IMR-90 (cell line): Measurements from ENCODE around the gene IER5L. TPM values are rescaled to one million over a fixed set of nuclear protein-coding genes. Genes with fewer than 3 reads are reported as not detected.

Experiments
- ATAC-seq: fragments of 200-7000 bp; cut with Tn5 transposase; 2 replicates; pipeline ENCODE4 v1.9.1; 2020; ENCODE audit warnings: low read depth, mild to moderate bottlenecking, moderate library complexity
- BruUV-seq: library from RNA; stranded (reverse); fragments of 400-500 nt; replicated peaks from 2 replicates; lab custom pipeline; 2021; lab: Mats Ljungman, UMichigan
- CTCF ChIA-PET: fragments of 300-600 bp; formaldehyde crosslinking; extraction: SDS; loops from one replicate; lab custom pipeline; 2021; ENCODE audit warnings: antibody characterized with exemption; lab: Yijun Ruan, JAX
- POLR2A ChIA-PET: fragments of 300-600 bp; sonication (Branson Sonifier 250); formaldehyde crosslinking; loops from one replicate; lab custom pipeline; 2022; ENCODE audit warnings: antibody characterized with exemption; ENCODE audit not compliant: unreplicated experiment; lab: Charles Lee
- DNase-seq: peaks from one replicate; pipeline ENCODE4 v3.0.0; 2013
- H2AFZ ChIP-seq: replicated peaks from 2 replicates; pipeline ENCODE3; 2013; ENCODE audit warnings: low read length, mild to moderate bottlenecking; ENCODE audit not compliant: poor library complexity
- H2AK5ac ChIP-seq: 2 replicates; pipeline ENCODE4 v1.6.1; 2013; ENCODE audit warnings: low read depth, low read length, inconsistent platforms
- H2AK9ac ChIP-seq: replicated peaks from 2 replicates; pipeline ENCODE3; 2013; ENCODE audit warnings: mild to moderate bottlenecking, low read depth, low read length, moderate library complexity; ENCODE audit not compliant: poor library complexity
- H2BK120ac ChIP-seq: 2 replicates; pipeline ENCODE4 v1.6.1; 2013; ENCODE audit warnings: low read depth, low read length, inconsistent platforms
- H2BK15ac ChIP-seq: 3 replicates; pipeline ENCODE4 v1.6.1; 2013; ENCODE audit warnings: low read depth, low read length, inconsistent platforms
- H2BK20ac ChIP-seq: 2 replicates; pipeline ENCODE4 v1.6.1; 2013; ENCODE audit warnings: low read depth, mild to moderate bottlenecking, inconsistent platforms, low read length, moderate library complexity
- H2BK5ac ChIP-seq: 2 replicates; pipeline ENCODE4 v1.6.1; 2013; ENCODE audit warnings: mild to moderate bottlenecking, low read depth, low read length, inconsistent platforms; ENCODE audit not compliant: poor library complexity, severe bottlenecking
- H3K14ac ChIP-seq: replicated peaks from 2 replicates; pipeline ENCODE4 v1.6.1; 2013; ENCODE audit warnings: low read depth, low read length, inconsistent platforms
- H3K18ac ChIP-seq: 2 replicates; pipeline ENCODE4 v1.6.1; 2013; ENCODE audit warnings: low read depth, low read length, control low read depth
- H3K23ac ChIP-seq: 2 replicates; pipeline ENCODE4 v1.6.1; 2013; ENCODE audit warnings: low read depth, low read length, inconsistent platforms
- H3K27ac ChIP-seq: 2 replicates; pipeline ENCODE4 v1.5.1; 2013; ENCODE audit warnings: mild to moderate bottlenecking, control low read depth, low read length; ENCODE audit not compliant: insufficient read depth
- H3K27me3 ChIP-seq: 2 replicates; pipeline ENCODE4 v1.6.1; 2013; ENCODE audit warnings: low read length; ENCODE audit not compliant: control insufficient read depth, insufficient read depth
- H3K36me3 ChIP-seq: 2 replicates; pipeline ENCODE4 v1.6.1; 2013; ENCODE audit warnings: low read length, mixed read lengths; ENCODE audit not compliant: control insufficient read depth, insufficient read depth
- H3K4ac ChIP-seq: 2 replicates; pipeline ENCODE4 v1.6.1; 2013; ENCODE audit warnings: low read depth, low read length, inconsistent platforms
- H3K4me1 ChIP-seq: 2 replicates; pipeline ENCODE4 v1.6.1; 2013; ENCODE audit warnings: low read length, mixed read lengths; ENCODE audit not compliant: control insufficient read depth, insufficient read depth
- H3K4me2 ChIP-seq: 2 replicates; pipeline ENCODE4 v1.6.1; 2013; ENCODE audit warnings: low read depth, mild to moderate bottlenecking, control low read depth, low read length, moderate library complexity
- H3K4me3 ChIP-seq: 2 replicates; pipeline ENCODE4 v1.5.1; 2013; ENCODE audit warnings: low read depth, mild to moderate bottlenecking, control low read depth, low read length, moderate library complexity; ENCODE audit not compliant: insufficient read depth
- H3K56ac ChIP-seq: 2 replicates; pipeline ENCODE4 v1.6.1; 2013; ENCODE audit warnings: low read length, inconsistent platforms; ENCODE audit not compliant: insufficient read depth; ENCODE audit errors: extremely low read depth
- H3K79me1 ChIP-seq, 2 experiments: 2 replicates each; pipeline ENCODE4 v1.6.1; 2013; ENCODE audit warnings: low read length in 2 of 2, inconsistent platforms in 1 of 2, low read depth in 1 of 2
- H3K9ac ChIP-seq: 2 replicates; pipeline ENCODE4 v1.6.1; 2013; ENCODE audit warnings: low read depth, low read length, control low read depth
- H3K9me1 ChIP-seq: 2 replicates; pipeline ENCODE4 v1.6.1; 2013; ENCODE audit warnings: low read length, inconsistent platforms; ENCODE audit not compliant: insufficient read depth
- H3K9me3 ChIP-seq: 2 replicates; pipeline ENCODE4 v1.6.1; 2013; ENCODE audit warnings: low read length; ENCODE audit not compliant: control insufficient read depth, insufficient read depth
- H4K20me1 ChIP-seq: 2 replicates; pipeline ENCODE4 v1.6.1; 2013; ENCODE audit warnings: low read length, inconsistent platforms; ENCODE audit not compliant: insufficient read depth
- H4K5ac ChIP-seq: 2 replicates; pipeline ENCODE4 v1.6.1; 2013; ENCODE audit warnings: mild to moderate bottlenecking, low read depth, low read length, control low read depth
- H4K8ac ChIP-seq, 2 experiments: 2 replicates each; pipeline ENCODE4 v1.6.1; 2013; ENCODE audit warnings: low read depth in 2 of 2, low read length in 2 of 2, control low read depth in 1 of 2, inconsistent platforms in 1 of 2
- H4K91ac ChIP-seq: 2 replicates; pipeline ENCODE4 v1.6.1; 2013; ENCODE audit warnings: low read depth, low read length, inconsistent platforms; ENCODE audit not compliant: insufficient read depth
- MXI1 ChIP-seq: IDR thresholded peaks from 2 replicates; pipeline ENCODE4 v1.6.1; 2012; ENCODE audit warnings: low read depth, mild to moderate bottlenecking, low read length, moderate library complexity, borderline replicate concordance
- RAD21 ChIP-seq: IDR thresholded peaks from 2 replicates; pipeline ENCODE4 v1.6.1; 2012; ENCODE audit warnings: low read length, improper control_type of control experiment
- RCOR1 ChIP-seq: IDR thresholded peaks from 2 replicates; pipeline ENCODE4 v1.6.1; 2012; ENCODE audit warnings: mild to moderate bottlenecking, low read length, improper control_type of control experiment; ENCODE audit not compliant: insufficient replicate concordance
- SMC3 ChIP-seq: fragments of 150-350 bp; IDR thresholded peaks from 2 replicates; pipeline ENCODE4 v1.6.1; 2016; ENCODE audit warnings: low read depth, mild to moderate bottlenecking, antibody characterized with exemption, low read length, moderate library complexity
- USF2 ChIP-seq: fragments of 150-350 bp; IDR thresholded peaks from 2 replicates; pipeline ENCODE4 v1.6.1; 2017; ENCODE audit warnings: mild to moderate bottlenecking, antibody characterized with exemption, low read length, low read depth
- WGBS, 2 experiments: methylation state at CpG; one replicate each; pipeline versions ENCODE4 v1.1.5 to v1.1.7; 2013; ENCODE audit warnings: missing lambda C conversion rate in 2 of 2; ENCODE audit not compliant: insufficient read length in 1 of 2; ENCODE audit errors: extremely low coverage in 2 of 2; 5-methylcytosine and 5-hydroxymethylcytosine counted together
- dilution Hi-C: fragments of 300-500 bp; cut with HindIII; formaldehyde crosslinking; loops from one replicate; pipeline ENCODE4 v1.14.3; 2018; ENCODE audit warnings: low sequenced_read_pairs; ENCODE audit not compliant: unreplicated experiment
- in situ Hi-C: fragments of 300-500 bp; cut with MboI; formaldehyde crosslinking; loops from 3 replicates; pipeline ENCODE4 v1.14.3; 2019; ENCODE audit warnings: low sequenced_read_pairs, inconsistent platforms, mixed read lengths
- intact Hi-C: fragments of 100-400 bp; cut with micrococcal nuclease; formaldehyde crosslinking; loops from 2 replicates; pipeline ENCODE4 v1.10.0; 2022
- polyA plus RNA-seq, 3 experiments: library from polyadenylated mRNA; depleted of rRNA; stranded (reverse); fragments of >200 nt; gene quantifications; 2 replicates each; pipeline ENCODE4 v1.2.3, GENCODE V29; 2012; ENCODE audit warnings: low replicate concordance in 1 of 3
- total RNA-seq: library from RNA; depleted of rRNA; stranded (reverse); fragments of >200 nt; gene quantifications from 2 replicates; pipeline ENCODE4 v1.2.3, GENCODE V29; 2012

IER5L gene
- total and polyA plus RNA-seq, 2 of the 4 experiments (the other 2 are of a cell fraction): 12.5 to 13.4 TPM

- in situ Hi-C loops: no loop called here
- BruUV-seq: no TSS peak
Observed at GRCh38 chr9:129176701-129177442, 1.2 kb downstream of the IER5L start.

More at GRCh38 chr9:129176701-129177442, 1.2 kb downstream of the IER5L start:
- intact Hi-C loops: loop anchor here (1.0 to 5.0 kb wide), 3 partner anchors 140 to 390 kb away; no protein-coding TSS in a partner anchor
- H3K4me1 ChIP-seq: peaks cover 15% of the 10 kb centered on the region
- POLR2A ChIA-PET: interaction anchor here (2.0 kb wide), 1 partner anchor 306 kb away, joined by 14 read pairs; no protein-coding TSS in a partner anchor
- peaks cover 16% of the 10 kb centered on the region for H4K20me1 ChIP-seq
- peak overlapping the region; percentile 93 for H2BK5ac ChIP-seq
- DNase-seq (peak; percentile 49), ATAC-seq (no peak)
- TF ChIP-seq RAD21 (no peak), MXI1 (peak; percentile 50; the same call in 1 of the 2 replicates), SMC3 (no peak), RCOR1 (no peak), USF2 (no peak)
- H3K23ac ChIP-seq: peak overlapping the region; percentile 89; the same call in 1 of the 2 replicates
- peak overlapping the region; percentile 80 for H3K4ac ChIP-seq
- no peak overlapping the region for H2BK15ac ChIP-seq
- no peaks in the 10 kb centered on the region for H3K9me3 ChIP-seq
- peak overlapping the region; percentile 93; the same call in 1 of the 2 replicates for H3K56ac ChIP-seq
- dilution Hi-C loops: no loop called here
- H2AK9ac ChIP-seq: peak overlapping the region; percentile 85
- H2AFZ ChIP-seq: peak overlapping the region; percentile 28
- H3K4me2 ChIP-seq: peak overlapping the region; percentile 39; the same call in 1 of the 2 replicates
- WGBS, 2 experiments: 0% methylated on average over 39 of the region's 80 CpGs; no CpG with 5 or more reads in 1 of the 2 experiments
- H3K27me3 ChIP-seq: no peaks in the 10 kb centered on the region
- peak overlapping the region; percentile 89 for H3K4me3 ChIP-seq
- H4K8ac ChIP-seq: no peak overlapping the region
- peak overlapping the region; percentile 66 for H3K18ac ChIP-seq
- no peaks in the 10 kb centered on the region for H3K9me1 ChIP-seq
- H3K79me1 ChIP-seq: peaks cover 0 to 12% of the 10 kb centered on the region in 2 experiments; a peak in 2 of 4 replicates
- H2BK120ac ChIP-seq: no peak overlapping the region
- CTCF ChIA-PET: interaction anchor here (0.7 kb wide), 1 partner anchor 596 kb away, joined by 4 read pairs; no protein-coding TSS in a partner anchor
- no peak overlapping the region; the same call in 1 of the 2 replicates for H4K91ac ChIP-seq
- H2BK20ac ChIP-seq: no peak overlapping the region
- peak overlapping the region; percentile 97 for H3K27ac ChIP-seq
- H3K36me3 ChIP-seq: peaks cover 4% of the 10 kb centered on the region; the same call in 1 of the 2 replicates
- H4K5ac ChIP-seq: peak overlapping the region; percentile 13
- H2AK5ac ChIP-seq: peak overlapping the region; percentile 72; the same call in 1 of the 2 replicates
- H3K9ac ChIP-seq: peak overlapping the region; percentile 94
- peak overlapping the region; percentile 77 for H3K14ac ChIP-seq
